NB4 (cell line): ENCODE measurements around the gene RASAL2.

Experiments used
- CTCF ChIP-seq: IDR thresholded peaks from one replicate; pipeline ENCODE4 v1.5.1; 2012; ENCODE audit warnings: low read depth, low read length
- MAX ChIP-seq: IDR thresholded peaks from 2 replicates; pipeline ENCODE4 v1.6.1; 2011; ENCODE audit warnings: low read depth, low read length
- POLR2A ChIP-seq: IDR thresholded peaks from 2 replicates; pipeline ENCODE4 v1.6.1; 2011; ENCODE audit warnings: mild to moderate bottlenecking; ENCODE audit not compliant: insufficient read length; ENCODE audit errors: extremely low read depth

GRCh38 chr1:178374016-178374415, 280.1 kb downstream of the RASAL2 start:
- TF ChIP-seq POLR2A: no peak
- TF ChIP-seq CTCF: no peak
- no peak for TF ChIP-seq MAX
